ENCODE data around the gene PDE2A.
A peak's percentile ranks its signal among the peaks of the same experiment; 100 is the strongest.

The PDE2A gene

DNA sequence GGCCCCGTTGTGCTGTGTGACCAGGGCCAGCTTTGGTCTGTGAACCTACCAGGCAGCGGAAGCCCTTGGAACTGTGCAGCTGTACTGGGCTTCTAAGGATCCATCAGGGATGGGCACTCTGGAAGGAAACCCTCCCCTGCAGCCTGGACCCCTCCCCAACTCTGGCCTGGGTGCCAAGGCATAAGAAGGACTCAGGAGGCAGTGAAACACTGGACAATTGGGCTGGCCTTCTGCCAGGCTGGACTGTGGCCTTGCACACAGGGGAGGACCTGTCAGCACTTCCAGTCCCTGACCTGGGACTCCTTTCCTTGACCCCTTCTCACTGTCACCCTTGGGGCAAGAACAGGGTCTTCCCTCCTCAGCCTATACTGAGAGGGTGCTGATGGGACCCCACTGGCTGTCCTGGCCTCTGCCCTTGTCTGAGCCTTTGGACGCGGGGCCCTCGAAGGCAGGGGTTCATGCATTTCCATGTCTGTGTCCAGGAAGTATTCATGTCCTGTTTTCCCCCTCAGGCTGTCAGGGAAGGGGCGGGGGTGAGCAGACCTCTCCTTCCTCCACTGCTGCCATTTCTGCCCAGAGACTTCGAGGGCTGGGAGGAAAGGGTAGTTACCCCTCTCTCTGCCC is 39.6 kb downstream of the PDE2A start:
- DNase-seq, result no peak

- DNase-seq, result no peak
These were observed 40.2 kb downstream of the PDE2A start for GRCh38 chr11:72634016-72634415.

- DNase-seq, result no peak
These were observed 41.2 kb downstream of the PDE2A start for GRCh38 chr11:72633068-72633467.

DNA sequence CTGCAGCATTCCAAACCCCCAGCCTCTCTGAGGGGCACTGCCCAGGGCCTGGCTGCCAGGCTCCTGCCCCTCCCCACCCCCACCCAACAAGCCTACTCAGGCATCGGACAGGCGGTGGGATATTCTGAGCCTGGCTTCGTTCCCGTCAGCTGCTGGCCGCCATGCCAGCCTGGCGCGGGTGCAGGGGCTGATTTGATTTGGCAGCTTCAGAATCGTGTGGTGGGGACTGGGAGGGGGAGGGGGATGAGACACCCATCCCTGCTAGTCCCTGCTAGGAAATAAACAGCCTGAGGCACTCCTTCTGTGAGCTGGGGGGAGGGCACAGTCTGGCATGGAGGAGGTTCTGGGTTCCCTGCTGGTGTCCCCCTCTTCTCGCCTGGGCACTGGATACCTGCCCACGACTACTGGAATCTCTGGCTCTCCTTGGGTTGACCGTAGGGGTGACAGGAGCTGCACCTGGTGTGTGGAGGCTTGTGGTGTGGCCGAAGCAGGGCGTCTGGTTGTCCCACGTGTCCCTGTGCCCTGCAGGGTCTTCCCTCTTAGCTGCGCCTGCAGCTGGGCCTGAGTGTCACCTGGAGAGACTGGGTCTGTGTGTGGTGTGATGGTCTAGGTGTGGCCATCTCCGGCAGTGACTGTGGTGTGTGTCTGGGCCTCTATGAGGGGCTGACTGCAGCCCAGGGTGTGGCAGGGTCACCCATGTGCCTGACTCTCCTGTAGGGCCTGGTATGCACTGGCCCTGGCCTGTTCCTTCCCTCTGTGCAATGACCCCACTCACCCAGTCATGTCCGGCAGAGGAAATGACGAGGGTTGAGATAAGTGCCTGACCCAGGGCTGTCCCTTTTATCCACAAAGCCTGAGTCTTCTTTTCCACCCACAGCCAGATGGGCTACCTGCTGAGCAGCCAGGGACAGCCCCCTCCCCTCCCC is 42.2 kb downstream of the PDE2A start:
- no peak for DNase-seq

DNA sequence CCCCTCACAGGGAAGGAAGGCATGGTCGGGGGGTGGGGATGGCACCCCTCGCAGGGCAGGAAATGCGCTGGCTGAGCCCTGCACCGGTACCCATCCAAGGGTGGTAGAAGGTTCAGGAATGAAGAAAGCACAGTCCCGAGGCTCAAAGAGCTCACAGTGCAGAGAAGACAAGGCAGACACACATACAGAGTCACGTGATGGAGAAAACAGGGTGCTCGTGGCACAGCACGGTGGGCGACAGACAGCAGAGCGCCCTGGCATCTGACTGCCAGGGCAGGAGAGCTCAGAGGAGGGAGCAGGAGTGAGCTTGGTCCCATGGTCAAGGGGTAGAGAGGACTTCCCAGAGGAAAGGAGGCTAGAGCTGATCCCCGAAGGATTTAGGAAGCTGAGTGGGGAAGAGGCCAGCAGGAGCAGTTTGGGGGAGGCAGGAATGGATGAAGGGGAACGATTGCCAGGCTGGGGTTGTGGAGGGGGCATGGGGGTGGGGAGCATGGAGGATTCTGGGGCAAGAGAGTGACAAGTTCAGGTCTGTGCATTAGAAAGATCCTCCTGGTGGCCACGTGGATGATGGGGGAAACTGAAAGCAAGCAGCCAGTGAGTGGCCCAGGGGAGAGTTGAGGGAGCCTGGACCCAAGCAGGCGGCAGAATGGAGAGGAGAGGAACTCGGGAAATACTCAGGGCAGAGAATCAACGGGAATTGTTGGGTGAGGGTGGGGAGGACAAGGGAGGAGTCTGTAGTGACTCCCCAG is 43.9 kb downstream of the PDE2A start:
- DNase-seq, result no peak

DNA sequence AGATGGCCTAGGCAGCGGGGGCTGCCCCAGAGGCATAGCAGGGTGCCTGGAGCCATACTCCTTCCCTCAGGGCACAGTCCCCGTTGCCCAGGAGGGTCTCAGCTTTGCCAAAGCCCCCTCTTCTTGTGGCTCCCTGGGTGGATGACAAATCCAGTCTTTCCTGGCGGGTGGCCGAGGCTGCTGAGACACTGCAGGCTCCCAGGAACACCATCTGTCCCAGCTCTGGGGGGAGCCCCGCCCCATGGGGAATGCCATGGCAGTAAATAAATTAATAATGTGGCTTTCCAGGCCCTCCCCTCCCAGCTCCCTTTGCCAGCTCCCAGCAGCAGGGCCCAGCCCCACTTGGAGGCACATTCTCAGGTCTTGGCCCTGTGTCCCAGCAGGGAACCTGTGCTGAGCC is 45.0 kb downstream of the PDE2A start:
- DNase-seq, result no peak

GRCh38 chr11:72627594-72628281 is 46.5 kb downstream of the PDE2A start:
- DNase-seq, result no peak

- DNase-seq, result no peak
These were observed 47.7 kb downstream of the PDE2A start for GRCh38 chr11:72626414-72626936.

DNA sequence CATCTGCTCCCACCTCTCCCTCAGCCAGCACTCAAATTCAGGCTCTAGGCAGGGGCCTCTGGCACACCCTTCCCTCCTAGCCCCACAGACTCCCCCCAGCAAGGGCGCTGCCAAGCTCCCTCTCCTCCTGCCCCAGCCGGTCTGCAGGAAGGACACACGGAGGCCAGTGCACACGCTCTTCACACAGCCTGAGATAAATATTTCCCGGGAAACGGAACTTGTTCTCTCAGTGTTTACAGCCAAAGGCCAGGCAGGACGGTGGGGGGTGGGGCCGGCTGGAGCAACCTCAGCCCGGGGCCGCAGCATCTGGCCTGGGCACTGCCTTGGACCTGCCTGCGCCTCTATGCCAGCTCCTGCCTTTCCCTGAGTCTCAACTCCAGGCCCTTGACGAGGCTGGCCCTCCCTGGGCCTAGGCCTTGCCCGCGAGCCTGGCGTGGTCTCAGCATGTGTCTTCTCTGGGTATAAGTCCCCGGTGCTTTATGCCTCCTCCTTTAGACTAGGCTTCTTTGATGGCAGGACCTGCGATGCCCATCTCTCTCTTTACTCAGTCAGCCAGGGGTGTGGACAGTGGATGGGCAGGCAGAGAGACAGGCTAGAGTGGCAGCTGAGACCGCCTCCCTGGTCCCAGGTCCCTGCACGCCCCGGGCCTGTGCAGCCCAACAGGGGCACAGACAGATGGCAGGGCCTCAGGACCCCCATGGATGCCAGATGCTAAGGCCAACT is 48.4 kb downstream of the PDE2A start:
- DNase-seq, result no peak

- no peak for DNase-seq
These were observed 49.6 kb downstream of the PDE2A start for GRCh38 chr11:72624496-72625201.

- no peak for DNase-seq
These were observed 51.2 kb downstream of the PDE2A start for GRCh38 chr11:72623052-72623451.

DNA sequence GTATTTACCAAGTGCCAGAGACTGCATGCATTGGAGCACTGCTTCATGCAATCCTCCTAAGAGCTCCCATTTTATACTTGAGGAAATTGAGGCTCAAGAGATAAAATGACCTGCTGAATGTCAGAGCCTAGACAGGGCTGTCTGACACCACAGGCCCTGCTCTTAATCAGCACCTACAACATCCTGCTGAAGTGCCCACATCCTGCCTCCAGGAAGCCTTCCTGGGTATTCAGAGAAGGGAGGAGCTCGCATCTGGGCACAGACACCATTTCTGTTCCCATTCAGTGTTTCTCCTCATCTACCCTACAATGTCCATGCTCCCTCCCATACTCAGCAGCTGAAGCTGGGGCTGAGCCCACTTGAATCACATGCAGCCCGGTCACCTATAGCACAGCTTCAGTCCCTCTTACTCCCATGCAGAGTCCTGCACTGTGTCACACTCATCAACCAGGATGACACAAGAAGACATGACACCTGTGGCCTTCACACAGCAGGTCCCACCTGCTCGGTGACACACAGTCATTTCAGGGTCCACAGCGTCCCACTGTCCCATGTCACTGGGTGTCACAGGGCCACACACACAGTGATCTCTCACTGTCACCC is 53.1 kb downstream of the PDE2A start:
- DNase-seq, result no peak

- peak; percentile 20 for DNase-seq
These were observed 55.4 kb downstream of the PDE2A start for GRCh38 chr11:72618803-72619202.

DNA sequence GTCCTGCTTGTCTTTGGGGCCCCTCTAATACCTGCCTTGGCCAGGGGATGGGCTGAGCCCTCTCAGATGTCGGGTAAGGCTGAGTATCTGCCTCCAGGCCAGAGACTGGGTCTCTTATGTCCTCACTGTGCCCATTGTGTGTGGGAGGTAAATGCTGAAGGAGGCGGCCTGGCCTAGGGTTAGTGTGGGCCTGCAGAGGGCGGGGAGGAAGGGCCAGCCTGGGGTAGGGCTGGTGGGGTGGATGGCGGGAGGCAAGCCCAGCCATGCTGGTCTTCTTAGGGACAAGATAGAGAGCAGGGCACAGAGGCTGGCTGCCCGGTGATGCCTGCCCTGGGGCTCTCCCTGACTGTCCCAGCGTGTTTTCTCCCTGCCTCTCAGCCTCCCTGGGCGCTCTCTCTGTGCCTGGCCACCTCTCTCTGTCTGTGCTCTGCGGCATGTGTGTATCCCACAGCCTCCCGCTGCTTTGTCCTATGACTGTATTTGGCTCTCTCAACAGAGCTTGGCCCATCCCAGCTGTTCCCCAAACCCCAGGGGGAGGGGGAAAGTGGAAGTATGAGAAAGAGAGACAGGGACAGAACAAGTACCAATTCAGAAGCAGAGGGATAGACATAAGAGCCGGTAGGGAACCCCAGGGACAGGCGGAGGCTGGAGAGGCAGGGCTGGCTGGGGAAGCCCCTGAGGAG is 57.0 kb downstream of the PDE2A start:
- peak; percentile 27 for DNase-seq

GRCh38 chr11:72616655-72617054 is 57.6 kb downstream of the PDE2A start:
- no peak for DNase-seq

DNA sequence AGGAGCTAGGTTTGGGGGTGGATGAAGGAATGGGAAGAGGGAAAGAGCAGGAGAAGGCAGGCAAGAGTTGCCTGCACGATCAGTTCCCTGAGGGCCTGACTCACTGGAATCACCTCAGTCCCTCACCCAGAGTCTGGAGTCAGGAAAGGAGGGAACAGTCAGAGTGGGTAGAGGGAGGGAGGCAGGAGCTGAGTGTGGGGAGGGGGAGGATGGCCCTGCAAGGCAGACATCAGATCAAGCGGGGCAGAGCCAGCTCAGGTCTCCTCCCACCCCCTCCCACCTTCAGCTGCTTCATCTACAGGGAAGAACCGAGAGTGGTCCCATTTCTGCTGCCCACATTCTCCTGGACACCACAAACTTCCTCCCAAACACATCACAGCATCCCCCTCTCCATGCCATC is 58.9 kb downstream of the PDE2A start:
- DNase-seq, result no peak

DNA sequence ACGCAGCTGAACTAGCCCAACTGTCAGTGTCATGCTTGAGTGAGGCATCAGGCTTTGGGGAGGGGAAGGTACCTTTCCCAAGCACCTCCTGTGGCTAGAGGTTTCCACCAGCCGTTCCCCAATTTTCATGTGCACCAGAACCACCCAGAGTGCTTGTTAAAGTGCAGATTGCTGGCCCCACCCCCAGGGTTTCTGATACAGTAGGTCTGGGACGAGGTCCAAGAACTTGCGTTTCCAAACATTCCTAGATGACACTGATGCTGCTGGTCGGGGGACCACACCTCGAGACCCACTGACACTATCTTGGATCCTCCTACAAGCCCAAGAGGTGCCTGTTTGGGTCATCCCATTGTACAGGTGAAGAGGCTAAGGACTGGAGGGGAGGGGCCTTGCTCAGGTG is 59.8 kb downstream of the PDE2A start:
- no peak for DNase-seq

- DNase-seq, result no peak
These were observed 60.2 kb downstream of the PDE2A start for GRCh38 chr11:72613977-72614376.

DNA sequence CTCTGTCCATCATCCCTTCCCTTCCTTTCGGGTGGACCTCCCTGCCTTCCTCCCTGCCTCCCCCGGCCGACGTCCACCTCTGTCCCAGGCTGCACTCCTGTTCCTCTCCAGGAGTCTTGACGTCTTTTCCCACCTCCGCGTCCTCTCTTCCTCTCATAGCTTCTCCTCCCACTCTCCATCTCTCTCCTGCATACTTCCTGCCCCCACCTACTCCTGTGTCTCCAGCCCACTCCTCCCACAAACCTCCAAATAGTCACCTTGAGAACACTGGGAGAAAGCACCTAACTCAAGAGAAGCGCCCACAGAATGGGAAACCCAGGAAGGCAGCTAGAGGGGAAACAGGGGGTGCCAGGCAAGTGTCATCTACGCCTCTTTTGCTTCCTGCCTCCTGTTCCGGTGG is 60.8 kb downstream of the PDE2A start:
- no peak for DNase-seq

DNA sequence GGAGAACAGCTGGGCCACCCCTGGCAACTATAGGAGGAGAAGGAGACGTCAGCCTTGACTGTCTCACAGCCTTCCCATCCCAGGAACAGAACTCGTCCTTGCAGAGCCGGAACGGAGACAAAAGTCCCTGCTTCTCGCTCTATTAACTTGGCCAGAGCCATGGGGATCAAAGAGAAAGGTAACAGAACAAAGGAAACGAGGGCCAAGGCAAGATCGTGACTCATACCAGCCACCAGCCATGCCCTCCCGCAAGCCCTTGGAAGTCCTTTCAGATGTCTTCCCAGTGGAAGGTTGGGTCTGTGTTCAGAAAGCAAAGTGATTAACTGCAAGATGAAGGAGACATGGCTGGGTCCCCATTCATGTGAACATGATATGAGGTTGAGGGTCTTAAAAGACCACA is 64.7 kb downstream of the PDE2A start:
- no peak for DNase-seq
